Upper lobe of left lung (tissue), 4 donors: ENCODE results near the gene TTC28.

Experiments
- CTCF ChIP-seq, 6 experiments: fragments of 450-650 bp in 4 of 6; fragments of 200-600 bp in 2 of 6; sonication (generic) in 2 of 6; IDR thresholded peaks; one replicate each; pipeline ENCODE4 v1.5.1; 2016 to 2019; ENCODE audit warnings: antibody characterized with exemption in 6 of 6
- POLR2A ChIP-seq, 4 donors: fragments of 450-650 bp; IDR thresholded peaks; one replicate each; pipeline ENCODE4 v1.5.1; 2016 to 2017; ENCODE audit warnings: antibody characterized with exemption in 4 of 4, mild to moderate bottlenecking in 2 of 4
- POLR2AphosphoS5 ChIP-seq, 2 donors: sonication (generic); formaldehyde crosslinking; IDR thresholded peaks; one replicate each; pipeline ENCODE4 v1.5.1; 2017; ENCODE audit warnings: antibody characterized with exemption in 2 of 2

DNA sequence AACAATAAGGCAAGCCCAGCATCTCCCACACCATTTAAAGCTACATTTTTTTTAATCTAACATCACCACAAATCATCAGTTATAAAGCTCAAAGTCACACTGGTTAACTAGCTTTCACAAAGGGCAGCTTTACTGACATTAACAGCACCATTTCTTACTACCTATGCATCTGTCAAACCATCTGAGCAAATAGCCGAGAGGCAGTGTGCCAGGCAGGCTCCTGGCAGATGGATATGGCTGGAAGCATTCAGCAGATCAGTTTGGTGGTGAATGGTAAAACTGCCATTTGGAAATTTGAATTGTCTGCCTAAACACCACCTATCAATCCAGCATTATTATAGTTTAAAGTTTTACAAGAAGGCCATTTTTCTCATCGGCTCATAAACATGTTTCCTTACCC lies 131.2 kb downstream of the TTC28 start:
- TF ChIP-seq POLR2AphosphoS5 (IDR thresholded peaks at IDR 0.05) = no peak
- no peak for TF ChIP-seq CTCF (IDR thresholded peaks at IDR 0.05)
- TF ChIP-seq POLR2A (IDR thresholded peaks at IDR 0.05) = no peak
